HG03103 (cell line): Measurements from ENCODE around the gene LILRB3.
"Not testable (repeated sequence)": the region's sequence is repeated elsewhere in the genome, so short reads cannot be mapped to it uniquely, and the experiment has no call there.

Source experiments
- ATAC-seq: cut with Tn5 transposase; IDR thresholded peaks from one replicate; pipeline ENCODE4 v1.9.1; 2021; ENCODE audit warnings: low read depth; ENCODE audit not compliant: unreplicated experiment

Gene LILRB3

DNA sequence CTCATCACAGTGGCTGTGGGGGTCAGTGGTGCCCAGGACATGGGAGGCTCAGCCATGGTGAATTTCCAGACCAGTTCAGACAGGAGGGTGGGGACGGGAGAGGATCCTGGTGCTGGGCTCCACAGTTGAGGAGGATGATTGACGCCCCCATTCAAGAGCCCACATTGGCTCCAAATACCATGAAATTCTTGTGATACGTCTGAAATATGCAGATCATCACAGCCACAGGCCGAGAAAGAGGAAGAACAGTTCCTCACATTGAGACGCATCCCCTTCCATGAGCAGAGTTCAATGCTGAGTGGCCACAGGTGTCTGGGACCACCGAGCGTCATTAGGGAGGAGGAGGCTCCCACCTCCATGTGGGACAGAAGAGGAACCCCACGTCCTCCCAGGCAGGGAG, 21.0 kb upstream of the LILRB3 start:
- ATAC-seq = not testable (repeated sequence)

DNA sequence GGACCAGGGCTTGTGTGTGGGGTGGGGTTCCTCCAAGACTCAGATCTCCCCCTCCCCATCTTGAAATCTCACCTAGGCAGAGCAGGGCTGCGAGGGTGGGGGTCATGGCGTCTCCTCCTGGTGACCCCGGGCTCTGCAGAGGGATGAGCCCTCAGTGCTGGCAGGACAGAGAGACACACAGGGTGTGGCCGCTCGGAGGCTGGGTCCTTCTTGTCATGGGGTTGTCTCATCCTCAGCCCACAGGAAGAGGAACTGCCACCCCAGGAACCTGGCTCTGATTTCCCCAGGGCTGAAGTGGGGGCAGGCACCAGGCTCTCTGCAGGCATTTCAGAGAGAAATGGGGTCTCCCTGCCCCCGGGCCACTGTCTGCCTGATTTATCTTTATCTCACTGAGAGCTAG, 19.8 kb upstream of the LILRB3 start, which contains the start of gene LILRA6:
Gene LILRA6, minus strand, starts transcription at position 145 of the 400 bp plus-strand sequence.
- ATAC-seq = not testable (repeated sequence)

DNA sequence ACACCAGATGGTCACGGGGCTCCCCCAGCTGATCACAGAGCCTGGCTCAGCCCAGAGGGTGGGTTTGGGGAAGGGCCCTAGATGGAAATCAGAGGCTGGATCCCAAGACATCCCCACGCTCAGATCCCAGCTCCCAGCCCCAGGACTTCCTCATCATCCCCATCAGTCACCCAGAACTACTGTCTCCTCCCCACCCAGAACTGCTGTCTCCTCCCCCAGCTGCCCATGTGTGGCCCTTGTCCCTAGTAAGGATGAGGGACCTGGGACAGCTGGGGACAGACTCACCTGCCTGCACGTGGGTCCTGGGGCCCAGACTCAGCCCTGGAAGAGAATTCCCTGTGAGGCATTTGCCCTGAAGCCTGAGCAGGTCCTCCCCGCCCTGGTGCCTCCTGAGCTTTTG, 19.4 kb upstream of the LILRB3 start:
- not testable (repeated sequence) for ATAC-seq

DNA sequence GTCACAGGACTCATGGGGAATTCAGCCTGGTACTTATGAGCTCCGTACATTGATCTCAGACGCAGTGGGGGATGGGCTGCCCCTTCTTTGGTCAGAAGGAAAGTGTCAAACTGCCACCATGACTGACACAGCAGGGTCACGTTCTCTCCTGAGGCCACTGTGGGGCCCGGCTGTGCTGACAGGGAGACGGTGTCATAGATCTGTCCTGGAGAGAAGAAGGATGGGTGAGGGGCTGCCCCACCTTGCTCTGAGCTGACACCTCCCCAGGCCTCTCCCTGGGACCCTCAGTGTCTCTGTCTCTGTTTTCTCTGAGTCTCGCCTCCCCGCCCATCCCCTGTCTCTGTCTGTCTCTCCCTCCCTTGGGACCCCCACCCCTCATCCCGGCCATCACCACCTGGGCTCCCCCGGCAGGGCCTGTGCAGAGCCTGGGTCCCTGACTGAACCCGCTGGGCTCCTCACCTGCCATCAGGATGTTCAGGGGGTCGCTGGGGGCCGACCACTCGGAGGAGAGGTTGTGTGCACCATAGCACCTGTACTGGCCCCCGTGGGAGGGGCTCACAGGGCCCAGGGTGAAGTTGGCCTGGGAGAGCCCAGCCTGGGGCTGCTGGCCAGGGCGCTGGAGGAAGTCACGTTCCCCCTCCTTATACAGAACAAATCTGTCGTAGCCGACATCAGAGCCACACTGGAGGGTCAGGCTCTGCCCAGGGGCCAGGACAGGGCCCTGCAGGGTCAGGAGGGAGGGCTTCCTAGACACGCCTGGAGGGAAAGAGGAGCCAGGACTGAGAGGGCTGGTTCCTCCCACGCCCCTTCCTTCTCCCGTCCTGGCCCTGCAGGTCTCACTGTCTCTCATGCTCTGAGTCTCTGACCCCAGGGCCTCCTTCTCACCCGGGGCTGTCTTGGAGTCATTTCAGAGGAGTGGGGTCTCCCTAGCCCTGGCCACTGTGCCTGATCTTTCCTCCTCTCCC, 17.8 kb upstream of the LILRB3 start:
- ATAC-seq = not testable (repeated sequence)

DNA sequence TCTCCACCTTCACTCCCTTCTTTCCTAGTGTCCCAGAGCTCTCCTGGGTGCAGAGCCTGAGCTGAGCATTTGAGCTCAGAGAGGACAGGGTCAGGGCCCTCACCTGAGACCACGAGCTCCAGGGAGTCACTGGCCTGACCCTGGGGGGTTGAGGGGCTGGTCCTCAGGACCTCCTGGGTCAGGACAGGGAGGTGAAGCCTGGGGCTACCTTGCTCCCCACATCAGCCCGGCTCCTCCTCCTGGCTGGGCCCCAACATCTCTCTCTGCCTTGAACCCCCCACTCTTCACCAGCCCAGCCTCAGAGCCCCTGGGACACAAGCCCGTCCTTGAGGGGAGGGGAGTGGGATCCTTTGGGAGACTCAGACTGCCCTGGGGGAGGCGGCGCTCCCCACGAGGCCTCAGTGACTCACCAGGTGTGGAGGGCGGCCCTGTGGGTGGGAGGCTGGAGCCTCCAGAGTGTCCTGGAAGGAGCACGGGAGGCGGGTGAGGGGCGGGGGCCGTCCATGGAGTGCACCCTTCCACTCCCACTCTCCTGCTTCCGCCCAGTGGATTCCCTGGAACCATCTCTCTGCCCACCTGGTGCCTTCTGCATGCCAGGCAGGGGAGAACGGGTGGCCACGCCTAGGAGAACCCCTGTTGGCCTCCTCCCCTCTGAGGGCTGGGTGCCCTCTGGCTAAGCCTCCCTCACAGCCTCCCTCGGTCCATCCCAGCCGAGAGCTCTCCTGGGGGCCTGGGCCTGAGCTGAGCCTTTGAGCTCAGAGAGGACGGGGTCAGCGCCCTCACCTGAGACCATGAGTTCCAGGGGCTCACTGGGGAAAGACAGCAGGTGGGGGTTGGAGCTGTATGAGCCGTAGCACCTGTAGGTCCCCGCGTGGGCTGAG, 16.9 kb upstream of the LILRB3 start:
- not testable (repeated sequence) for ATAC-seq

DNA sequence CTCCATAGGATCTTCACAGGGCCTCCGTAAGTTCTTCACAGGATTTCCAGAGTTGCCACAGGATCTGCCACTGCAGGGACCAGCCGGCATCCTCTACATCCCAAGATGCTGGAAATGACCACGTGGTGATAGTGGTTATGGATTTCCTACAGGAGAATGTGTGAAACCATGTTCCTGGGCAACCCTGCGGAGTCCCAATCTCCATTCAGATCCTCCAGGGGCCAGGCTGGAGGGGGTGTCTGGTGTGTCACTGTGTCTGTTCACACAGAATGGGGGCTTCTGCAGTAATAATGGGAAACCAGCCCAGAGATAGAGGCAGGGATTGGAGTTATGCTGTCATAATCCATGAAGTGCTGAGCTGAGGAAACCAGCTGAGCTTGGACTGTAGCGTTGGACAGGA, 11.1 kb upstream of the LILRB3 start:
- ATAC-seq = no peak

DNA sequence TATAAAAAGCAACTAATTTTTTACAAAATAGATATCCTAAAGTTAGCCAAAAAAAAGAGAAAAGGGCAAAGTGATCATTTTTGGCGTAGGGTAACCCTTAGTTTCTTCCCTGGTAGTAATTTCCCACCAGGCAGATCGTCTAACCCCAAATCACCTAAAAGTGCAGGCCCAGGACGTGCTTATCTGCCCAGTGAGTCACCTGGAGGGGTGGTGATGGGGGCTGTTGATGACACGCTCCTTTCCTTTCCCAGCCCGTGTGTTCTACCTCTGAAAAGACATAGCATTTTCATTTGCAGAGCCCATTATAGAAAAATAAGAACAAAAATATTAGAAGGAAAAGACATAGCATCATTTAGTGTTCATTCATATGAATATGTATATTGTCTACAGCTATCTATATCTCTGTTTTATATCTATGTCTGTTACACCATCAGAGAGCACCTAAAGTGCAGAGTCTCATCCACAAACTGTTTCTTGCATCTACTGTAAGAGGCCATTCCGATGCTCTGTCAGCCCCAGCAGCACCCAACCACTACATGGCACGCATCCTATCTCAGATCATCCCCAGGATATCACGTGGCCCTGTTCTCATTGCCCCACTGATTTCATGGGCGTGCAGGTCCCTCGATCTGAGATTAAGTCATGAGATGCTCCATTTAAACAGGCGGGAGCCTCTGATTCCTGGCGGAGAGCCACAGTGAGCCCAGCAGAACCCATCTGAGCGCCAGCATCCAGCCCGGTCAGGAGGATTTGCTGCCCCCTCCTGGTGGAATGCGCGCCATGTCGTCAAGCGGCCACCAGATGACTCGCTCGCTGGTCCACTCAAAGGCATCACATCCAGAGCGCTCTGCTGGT, 8.5 kb upstream of the LILRB3 start:
- ATAC-seq = no peak

DNA sequence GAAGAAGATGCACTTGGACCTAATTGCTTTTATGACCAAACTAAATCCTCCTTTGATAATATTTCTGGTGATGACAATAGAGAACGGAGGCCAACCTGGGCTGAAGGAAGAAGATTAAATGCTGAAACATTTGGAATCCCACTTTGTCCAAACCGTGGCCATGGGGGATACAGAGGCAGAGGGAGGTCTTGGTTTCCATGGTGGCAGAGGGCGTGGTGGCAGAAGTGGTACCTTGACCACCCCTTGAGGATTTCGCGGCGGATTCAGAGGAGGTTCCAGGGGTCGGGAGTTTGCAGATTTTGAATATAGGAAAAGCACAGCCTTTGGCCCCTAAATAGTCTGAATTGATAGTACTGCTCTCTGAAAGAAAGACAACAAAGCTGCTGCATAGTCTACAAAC, 7.2 kb upstream of the LILRB3 start:
- ATAC-seq = no peak

DNA sequence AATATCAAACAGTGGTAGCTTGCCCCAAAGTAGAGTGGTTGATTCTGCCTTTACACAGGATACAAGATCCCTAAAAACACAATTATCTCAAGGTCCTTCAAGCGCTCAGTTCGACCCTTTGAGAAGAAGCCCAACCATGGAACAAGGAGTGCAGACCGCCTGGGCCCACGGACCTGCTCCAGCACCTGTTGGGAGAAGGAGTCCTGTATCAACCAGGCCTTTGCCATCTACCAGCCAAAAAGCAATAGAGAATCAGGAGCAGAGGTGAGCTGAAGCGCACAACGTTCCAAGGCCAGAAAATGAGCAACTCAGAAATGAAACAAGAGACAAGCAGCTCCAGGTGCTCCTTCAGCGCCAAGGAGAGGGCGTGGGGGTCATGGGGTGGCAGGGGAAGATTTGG, 6.3 kb upstream of the LILRB3 start:
- ATAC-seq = no peak

DNA sequence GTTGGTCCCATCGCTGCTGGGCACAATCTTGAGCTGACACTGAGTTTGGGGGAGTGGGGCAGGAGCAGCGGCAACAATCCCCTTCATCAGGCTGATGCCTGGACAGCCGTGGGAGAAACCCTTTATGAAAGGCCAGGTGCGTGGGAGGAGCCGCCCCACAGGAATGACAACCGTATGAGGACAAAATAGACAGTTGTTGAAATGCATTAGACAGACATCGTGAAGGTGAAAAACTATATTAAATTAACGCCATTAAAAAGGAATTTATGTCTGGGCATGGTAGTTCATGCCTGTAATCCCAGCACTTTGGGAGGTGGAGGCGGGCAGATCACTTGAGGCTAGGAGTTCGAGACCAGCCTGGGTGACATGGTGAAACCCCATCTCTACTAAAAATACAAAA, 1.8 kb upstream of the LILRB3 start:
- ATAC-seq = not testable (repeated sequence)

DNA sequence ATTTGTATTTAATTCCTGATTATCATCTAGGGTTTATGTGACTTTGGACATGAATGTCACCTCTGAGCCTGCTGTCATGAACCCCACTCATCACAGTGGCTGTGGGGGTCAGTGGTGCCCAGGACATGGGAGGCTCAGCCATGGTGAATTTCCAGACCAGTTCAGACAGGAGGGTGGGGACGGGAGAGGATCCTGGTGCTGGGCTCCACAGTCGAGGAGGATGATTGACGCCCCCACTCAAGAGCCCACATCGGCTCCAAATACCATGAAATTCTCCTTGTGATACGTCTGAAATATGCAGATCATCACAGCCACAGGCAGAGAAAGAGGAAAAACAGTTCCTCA, 1.1 kb upstream of the LILRB3 start:
- ATAC-seq = not testable (repeated sequence)

DNA sequence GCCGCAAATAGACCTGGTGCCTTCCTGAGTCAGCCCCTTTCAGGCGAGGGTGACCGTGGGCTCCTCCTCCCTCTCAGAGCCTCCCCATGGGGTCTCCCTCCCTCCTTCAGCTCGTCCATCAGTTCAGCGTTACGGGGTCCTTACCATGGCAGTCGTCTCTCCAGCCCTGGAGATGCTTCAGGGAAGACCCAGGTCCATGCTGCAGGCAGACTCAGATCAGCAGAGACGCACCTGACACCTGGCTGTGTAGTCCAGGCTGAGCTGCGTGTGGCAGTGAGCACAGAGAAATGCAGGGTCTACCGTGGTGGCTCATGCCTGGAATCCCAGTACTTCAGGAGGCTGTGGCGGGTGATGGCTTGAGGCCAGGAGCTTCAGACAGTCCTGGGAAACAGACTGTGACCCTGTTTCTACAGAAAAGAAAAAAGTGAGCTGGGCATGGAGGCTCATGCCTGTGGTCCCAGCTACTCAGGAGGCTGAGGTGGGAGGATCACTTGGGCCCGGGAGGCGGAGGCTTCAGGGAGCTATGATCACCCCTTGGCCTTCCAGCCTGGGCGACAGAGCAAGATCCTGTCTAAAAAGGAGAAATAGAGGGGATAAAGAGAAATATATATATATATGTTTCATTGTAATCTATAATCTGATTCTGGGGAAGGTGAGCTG, 600 bp upstream of the LILRB3 start:
- not testable (repeated sequence) for ATAC-seq

DNA sequence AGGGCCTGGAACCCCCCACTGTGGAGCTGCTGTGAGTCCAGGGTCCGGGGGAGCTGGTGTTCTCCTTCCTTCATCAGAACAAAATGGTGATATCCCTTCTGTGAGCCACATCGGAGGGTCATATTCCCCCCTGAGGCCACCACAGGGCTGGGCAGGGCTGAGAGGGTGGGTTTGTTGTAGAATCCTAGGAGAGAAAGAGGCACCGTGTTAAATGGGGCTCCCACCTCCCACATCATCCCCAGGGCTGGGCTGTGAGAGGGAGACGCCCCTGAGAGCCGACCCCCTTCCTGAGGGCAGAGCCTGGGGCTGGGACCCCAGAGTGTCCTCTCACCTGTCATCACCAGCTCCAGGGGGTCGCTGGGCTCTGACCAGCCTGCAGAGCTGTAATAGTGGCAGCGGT, 860 bp downstream of the LILRB3 start:
- not testable (repeated sequence) for ATAC-seq

DNA sequence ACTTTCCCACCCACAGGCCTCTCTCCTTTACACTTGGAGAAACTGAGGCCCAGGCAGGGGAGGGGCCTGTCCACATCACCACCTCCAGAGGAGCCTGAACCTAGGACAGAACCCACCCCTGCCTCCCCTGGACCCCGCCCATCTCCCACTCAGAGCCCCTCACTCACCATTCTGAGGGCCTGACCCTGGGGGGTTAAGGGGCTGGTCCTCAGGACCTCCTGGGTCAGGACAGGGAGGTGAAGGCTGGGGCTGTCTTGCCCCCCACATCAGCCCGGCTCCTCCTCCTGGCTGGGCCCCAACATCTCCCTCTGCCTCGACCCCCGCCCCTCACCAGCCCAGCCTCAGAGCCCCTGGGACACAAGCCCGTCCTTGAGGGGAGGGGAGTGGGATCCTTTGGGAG, 3.1 kb downstream of the LILRB3 start:
- not testable (repeated sequence) for ATAC-seq

DNA sequence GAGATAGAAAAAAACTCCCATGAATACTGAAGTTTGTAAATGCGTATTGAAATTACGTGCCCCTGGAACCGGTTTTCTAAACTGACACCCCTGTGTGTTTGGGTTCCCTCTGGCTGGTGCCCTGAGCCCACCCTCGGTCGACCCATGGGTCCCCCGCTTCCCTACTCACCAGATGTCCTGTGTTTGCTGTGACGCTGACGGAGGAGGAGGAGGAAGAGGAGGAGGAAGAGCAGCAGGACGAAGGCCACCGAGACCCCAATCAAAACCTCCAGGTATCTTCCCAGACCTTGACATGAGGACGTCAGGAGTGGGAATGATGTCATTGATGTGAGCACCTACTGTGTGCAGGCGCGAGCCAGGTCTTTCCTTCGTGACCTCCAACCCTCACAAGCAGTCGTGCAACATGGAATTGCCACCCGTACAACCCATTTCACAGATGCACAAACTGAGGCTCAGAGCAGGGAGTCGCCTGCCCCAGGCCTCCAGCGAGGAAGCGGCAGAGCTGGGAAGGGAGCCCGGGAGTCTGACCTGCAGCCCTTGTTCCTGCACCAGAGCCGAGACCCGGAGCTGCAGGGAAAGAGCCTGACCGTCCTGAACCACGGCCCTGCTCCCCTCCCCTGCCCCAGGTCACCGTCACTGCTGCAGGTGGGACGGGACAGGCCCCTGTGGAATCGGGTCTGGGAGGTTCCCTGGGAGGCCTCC, 3.7 kb downstream of the LILRB3 start:
- no peak for ATAC-seq

DNA sequence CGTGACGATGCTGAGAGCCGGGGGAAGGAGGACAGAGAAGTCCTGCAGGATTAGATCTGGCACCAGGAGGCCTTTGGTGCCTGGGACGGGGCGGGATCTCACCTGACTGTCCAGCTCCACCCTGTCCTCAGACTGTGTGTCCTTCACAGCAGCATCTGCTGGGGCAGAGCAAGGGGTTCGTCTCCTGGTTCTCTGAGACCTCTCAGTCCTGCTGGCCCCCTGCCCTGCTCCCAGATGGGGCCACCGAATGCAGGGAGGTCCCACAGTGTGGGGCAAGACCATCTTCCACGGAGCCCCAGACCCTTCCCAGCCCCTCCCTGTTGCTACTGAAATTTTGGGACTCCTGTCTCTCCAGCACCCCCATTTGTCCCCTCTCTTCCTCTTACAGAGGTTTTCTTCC, 4.5 kb downstream of the LILRB3 start:
- no peak for ATAC-seq

DNA sequence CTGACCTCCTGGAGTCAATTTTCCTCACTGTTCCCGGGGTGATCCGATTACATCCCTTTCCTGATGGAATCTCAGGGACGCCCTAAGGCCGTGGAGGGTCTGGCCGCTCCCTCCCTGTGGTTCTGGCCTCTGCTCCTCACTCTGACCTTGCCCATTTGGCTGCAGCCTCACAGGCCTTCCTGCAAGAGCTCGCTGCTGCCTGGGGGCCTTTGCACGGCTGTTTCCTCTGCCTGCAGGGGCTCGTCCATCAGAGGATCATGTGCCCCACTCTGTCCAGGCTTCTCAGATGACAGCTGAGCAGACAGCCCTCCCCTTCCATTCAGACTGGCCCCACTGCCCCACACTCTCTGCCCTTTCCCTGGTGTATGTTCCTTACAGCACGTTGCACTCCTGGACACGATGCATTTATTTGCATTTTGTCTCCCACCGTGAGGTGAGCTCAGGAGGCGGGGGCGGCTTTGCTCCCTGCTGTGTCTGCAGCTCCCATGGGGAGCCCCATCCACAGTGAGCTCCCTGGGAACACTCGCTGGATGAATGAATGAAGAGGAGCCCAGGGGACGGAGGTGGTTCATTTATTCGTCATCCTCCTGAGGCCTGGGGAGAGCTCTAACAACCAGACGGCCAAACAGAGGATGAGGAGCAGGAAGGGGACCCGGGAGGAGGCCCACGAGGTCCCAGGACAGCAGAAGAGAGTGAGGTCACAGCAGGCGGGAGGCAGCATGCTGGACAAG, 5.1 kb downstream of the LILRB3 start:
- ATAC-seq = not testable (repeated sequence)

DNA sequence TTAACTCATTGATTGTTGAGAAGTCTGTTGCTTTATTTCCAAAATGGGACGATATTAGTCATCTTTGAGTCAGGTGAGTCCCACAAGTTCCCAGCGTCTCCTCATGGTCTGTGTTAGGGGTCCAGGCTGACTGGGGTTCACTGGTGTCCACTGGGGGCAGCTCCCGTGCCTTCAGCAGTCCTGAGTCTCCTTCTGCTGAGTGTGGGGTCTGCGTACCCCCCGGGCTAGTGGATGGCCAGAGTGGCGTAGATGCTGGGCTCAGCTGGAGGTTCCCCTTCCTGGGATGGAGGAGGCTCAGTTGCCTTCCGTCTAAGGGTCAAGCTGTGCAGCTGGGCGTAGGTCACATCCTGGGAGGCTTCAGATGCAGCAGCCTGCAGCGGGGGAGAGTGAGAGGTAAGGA, 5.9 kb downstream of the LILRB3 start:
- no peak for ATAC-seq

DNA sequence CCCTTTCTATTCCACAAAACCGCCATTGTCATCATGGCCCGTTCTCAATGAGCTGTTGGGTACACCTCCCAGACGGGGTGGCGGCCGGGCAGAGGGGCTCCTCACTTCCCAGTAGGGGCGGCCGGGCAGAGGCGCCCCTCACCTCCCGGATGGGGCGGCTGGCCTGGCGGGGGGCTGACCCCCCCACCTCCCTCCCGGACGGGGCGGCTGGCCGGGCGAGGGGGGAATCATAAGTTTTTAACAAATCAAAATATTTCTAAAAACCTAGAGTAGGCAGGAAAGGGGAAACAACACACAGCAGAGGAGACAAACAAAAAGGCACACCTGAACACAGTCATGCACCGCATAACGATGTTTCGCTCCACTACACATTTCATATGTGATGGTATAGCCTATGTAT, 8.1 kb downstream of the LILRB3 start:
- ATAC-seq = not testable (repeated sequence)
